ENCODE data around the gene TMEM140. TPM values are rescaled to one million over a fixed set of nuclear protein-coding genes. Genes with fewer than 3 reads are reported as not detected.

Gene TMEM140
- total and polyA plus RNA-seq, 9 of the 15 experiments (the other 6 are each of a cell fraction or from before 2014, with no cell fraction given), result 0.03 to 0.82 (median 0.23) TPM

- H3K4me2 ChIP-seq (ENCODE audit: insufficient read depth, low read length), result no peak overlapping the region
- no peaks in the 10 kb centered on the region for H3K79me2 ChIP-seq (ENCODE audit: control insufficient read depth, insufficient read depth, low read length)
- no peak for ATAC-seq
- H3K27me3 ChIP-seq (ENCODE audit: control insufficient read depth in 2 of 2, insufficient read depth in 2 of 2, low read length in 2 of 2), result no peaks in the 10 kb centered on the region
- no peak overlapping the region for H2AFZ ChIP-seq (ENCODE audit: low read depth, low read length)
- H3K4me1 ChIP-seq (replicated peaks in 1 of 2; ENCODE audit: control insufficient read depth in 2 of 2, insufficient read depth in 2 of 2, low read length in 2 of 2), result no peaks in the 10 kb centered on the region
- no peak overlapping the region for H3K4me3 ChIP-seq
- H3K9ac ChIP-seq (ENCODE audit: insufficient read depth in 1 of 2, low read depth in 2 of 2, low read length in 2 of 2), result 0 out of 4 replicates have a peak overlapping the region, but pooled peaks of 1 of the 2 experiments have one; percentile 53
- in situ Hi-C loops (cut with MboI), result no loop called here
- H3K36me3 ChIP-seq (ENCODE audit: control insufficient read depth, insufficient read depth, low read length), result peaks cover 31% of the 10 kb centered on the region; the same call in 2 of the 3 replicates
- TF ChIP-seq BMI1 (IDR thresholded peaks at IDR 0.05; ENCODE audit: low read length) (no peak), ZNF239 (CRISPR knock-in tag; IDR thresholded peaks at IDR 0.05) (no peak)
- POLR2A ChIA-PET, result interaction anchor here (1.3 to 3.0 kb wide), 2 partner anchors 9 to 27 kb away, joined by 4 to 20 read pairs; partner anchors contain the start of gene CYREN
- BruUV-seq (replicated peaks), result no TSS peak
- intact Hi-C loops (cut with micrococcal nuclease), result no loop called here
- no peak overlapping the region for H3K27ac ChIP-seq (ENCODE audit: extremely low read depth, low read depth, low read length)
- CTCF ChIA-PET (ENCODE audit: low intra/inter-chr PET ratio), result no interaction called here
- peaks cover 3% of the 10 kb centered on the region for H3K9me1 ChIP-seq (ENCODE audit: control insufficient read depth, insufficient read depth, low read length)
- 50% methylated on average over 2 of the region's 2 CpGs for WGBS (ENCODE audit: insufficient coverage, low coverage, missing lambda C conversion rate)
- FAIRE-seq, result no peak
- no peaks in the 10 kb centered on the region for H4K20me1 ChIP-seq (replicated peaks; ENCODE audit: control insufficient read depth, insufficient read depth, low read length)
- no peaks in the 10 kb centered on the region for H3K9me3 ChIP-seq (replicated peaks; ENCODE audit: control insufficient read depth, insufficient read depth, low read depth, low read length)
- DNase-seq (ENCODE audit: extremely low read depth in 1 of 4, low spot score in 3 of 4), result no peak
Measured at GRCh38 chr7:135197343-135197742, 49.5 kb downstream of the TMEM140 start.

- no peaks in the 10 kb centered on the region for H3K79me2 ChIP-seq (ENCODE audit: control insufficient read depth, insufficient read depth, low read length)
- no peak overlapping the region for H3K4me3 ChIP-seq
- peaks cover 29% of the 10 kb centered on the region; the same call in 2 of the 3 replicates for H3K36me3 ChIP-seq (ENCODE audit: control insufficient read depth, insufficient read depth, low read length)
- H3K9me1 ChIP-seq (ENCODE audit: control insufficient read depth, insufficient read depth, low read length), result peaks cover 3% of the 10 kb centered on the region
- in situ Hi-C loops (cut with MboI) (no loop called here), intact Hi-C loops (cut with micrococcal nuclease) (no loop called here)
- BruUV-seq (replicated peaks), result no TSS peak
- FAIRE-seq (no peak), DNase-seq (ENCODE audit: extremely low read depth in 1 of 4, low spot score in 3 of 4) (no peak), ATAC-seq (no peak)
- H3K9ac ChIP-seq (ENCODE audit: insufficient read depth in 1 of 2, low read depth in 2 of 2, low read length in 2 of 2), result no peak overlapping the region
- no peaks in the 10 kb centered on the region for H4K20me1 ChIP-seq (replicated peaks; ENCODE audit: control insufficient read depth, insufficient read depth, low read length)
- no peaks in the 10 kb centered on the region for H3K4me1 ChIP-seq (replicated peaks in 1 of 2; ENCODE audit: control insufficient read depth in 2 of 2, insufficient read depth in 2 of 2, low read length in 2 of 2)
- H2AFZ ChIP-seq (ENCODE audit: low read depth, low read length), result no peak overlapping the region
- no peak overlapping the region for H3K27ac ChIP-seq (ENCODE audit: extremely low read depth, low read depth, low read length)
- no peak overlapping the region for H3K4me2 ChIP-seq (ENCODE audit: insufficient read depth, low read length)
- POLR2A ChIA-PET, result interaction anchor here (1.3 to 3.0 kb wide), 4 partner anchors 8 to 27 kb away, joined by 4 to 20 read pairs (median 7); partner anchors contain the start of genes CYREN and WDR91
- CTCF ChIA-PET (ENCODE audit: low intra/inter-chr PET ratio), result no interaction called here
- H3K27me3 ChIP-seq (ENCODE audit: control insufficient read depth in 2 of 2, insufficient read depth in 2 of 2, low read length in 2 of 2), result no peaks in the 10 kb centered on the region
- H3K9me3 ChIP-seq (replicated peaks; ENCODE audit: control insufficient read depth, insufficient read depth, low read depth, low read length), result no peaks in the 10 kb centered on the region
- WGBS (ENCODE audit: insufficient coverage, low coverage, missing lambda C conversion rate), result 69% methylated on average over 15 of the region's 15 CpGs
- TF ChIP-seq CREM (IDR thresholded peaks at IDR 0.05; ENCODE audit: low read depth), result no peak
- TF ChIP-seq NR1H2 (CRISPR knock-in tag; IDR thresholded peaks at IDR 0.05), result no peak
- TF ChIP-seq GTF2B (IDR thresholded peaks at IDR 0.05; ENCODE audit: extremely low read depth, insufficient read length), result no peak
- no peak for TF ChIP-seq CHAMP1 (IDR thresholded peaks at IDR 0.05)
- TF ChIP-seq ZZZ3 (IDR thresholded peaks at IDR 0.05), result no peak
- TF ChIP-seq GATAD2B (IDR thresholded peaks at IDR 0.05; ENCODE audit: borderline replicate concordance), result no peak
- no peak for TF ChIP-seq ZNF778 (CRISPR knock-in tag; IDR thresholded peaks at IDR 0.05)
- TF ChIP-seq ATF6 (CRISPR knock-in tag; IDR thresholded peaks at IDR 0.05), result no peak
Measured at GRCh38 chr7:135197906-135198655, 50.2 kb downstream of the TMEM140 start.

Data from K562 (cell line).